Measurements from ENCODE around the gene NKAPL.
A peak's percentile ranks its signal among the peaks of the same experiment; 100 is the strongest.

NKAPL gene

GRCh38 chr6:28245206-28245941 lies 13.7 kb upstream of the NKAPL start:
- Histone ChIP-seq H3K4me2 (no peak overlapping the region), H3K36me3 (peaks cover 61% of the 10 kb centered on the region), H3K4me1 (peaks cover 6% of the 10 kb centered on the region), H3K27ac (no peak overlapping the region), H3K27me3 (no peaks in the 10 kb centered on the region), H3K4me3 (no peak overlapping the region), H3K9ac (no peak overlapping the region), H4K20me1 (no peaks in the 10 kb centered on the region), H3K9me3 (no peaks in the 10 kb centered on the region)
- no peak for TF ChIP-seq Cebpa-rat (IDR thresholded peaks at IDR 0.05)

DNA sequence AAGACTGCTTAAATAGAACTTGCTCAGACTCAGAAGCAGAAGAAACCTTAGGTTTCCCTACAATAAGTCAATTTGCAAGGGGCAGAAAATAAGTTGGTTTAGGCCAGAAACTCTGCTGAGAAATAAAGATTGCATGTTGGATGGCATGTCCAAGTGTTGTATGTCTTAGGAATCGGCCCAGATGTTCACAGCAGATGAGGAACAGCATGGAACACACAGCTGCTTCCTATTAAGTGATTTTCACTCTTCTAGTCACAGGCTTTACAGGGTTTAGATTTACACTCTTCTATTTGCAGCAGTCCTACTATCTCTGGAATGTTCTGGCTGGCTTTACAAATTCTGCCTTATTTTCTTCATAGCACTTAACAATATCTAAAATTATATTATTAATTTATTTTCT lies 10.2 kb upstream of the NKAPL start:
- Histone ChIP-seq H3K4me3 (no peak overlapping the region), H3K27ac (no peak overlapping the region), H3K9ac (no peak overlapping the region), H3K4me2 (no peak overlapping the region), H4K20me1 (no peaks in the 10 kb centered on the region), H3K36me3 (peaks cover 57% of the 10 kb centered on the region), H3K4me1 (peaks cover 25% of the 10 kb centered on the region), H3K27me3 (no peaks in the 10 kb centered on the region), H3K9me3 (no peaks in the 10 kb centered on the region)
- TF ChIP-seq Cebpa-rat (IDR thresholded peaks at IDR 0.05) = no peak

DNA sequence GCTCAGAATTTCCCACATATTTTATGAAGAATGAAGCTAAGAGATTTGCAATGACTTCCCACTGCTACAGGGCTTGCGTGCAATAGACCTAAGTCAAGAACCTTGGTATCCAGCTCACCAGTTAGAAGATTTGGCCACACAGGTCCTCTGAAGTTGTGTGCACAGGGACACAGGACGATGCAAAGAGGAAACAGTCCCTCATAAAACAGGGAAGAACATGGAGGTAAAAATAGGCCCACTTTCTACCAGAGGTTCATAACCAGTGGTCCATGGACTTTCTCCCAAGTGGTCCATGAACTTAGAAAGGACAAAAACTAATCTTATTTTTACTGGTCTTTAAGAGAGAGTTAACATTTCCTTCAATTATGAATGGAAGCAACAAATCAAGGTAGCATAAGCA lies 8.3 kb upstream of the NKAPL start:
- Histone ChIP-seq H3K27ac (no peak overlapping the region), H3K27me3 (no peaks in the 10 kb centered on the region), H3K4me1 (peaks cover 25% of the 10 kb centered on the region), H3K4me3 (peak overlapping the region; percentile 97), H4K20me1 (no peaks in the 10 kb centered on the region), H3K9me3 (no peaks in the 10 kb centered on the region), H3K36me3 (peaks cover 39% of the 10 kb centered on the region), H3K4me2 (peak overlapping the region; percentile 84), H3K9ac (no peak overlapping the region; the same call in 1 of the 2 replicates)
- TF ChIP-seq Cebpa-rat (IDR thresholded peaks at IDR 0.05) = no peak

DNA sequence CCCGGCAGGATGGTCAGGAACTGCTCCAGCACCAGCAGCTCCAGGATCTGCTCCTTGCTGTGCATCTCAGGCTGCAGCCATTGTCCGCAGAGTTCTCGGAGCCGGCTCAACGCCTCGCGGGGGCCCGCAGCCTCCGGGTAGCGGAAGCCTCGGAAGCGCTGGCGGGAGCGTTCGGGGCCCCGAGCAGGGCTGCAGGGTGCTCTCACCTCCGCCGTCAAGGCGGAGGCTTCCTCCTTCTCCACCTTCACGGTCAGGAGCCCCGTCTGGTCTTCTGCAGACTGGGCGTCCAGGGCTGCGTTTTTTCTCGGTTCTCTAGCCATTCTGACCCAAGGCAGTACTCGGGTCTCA lies 7.5 kb upstream of the NKAPL start:
- Histone ChIP-seq H3K27ac (peak overlapping the region; percentile 70), H3K4me3 (peak overlapping the region; percentile 97), H3K4me2 (peak overlapping the region; percentile 84), H3K36me3 (peaks cover 30% of the 10 kb centered on the region), H3K9me3 (no peaks in the 10 kb centered on the region), H3K27me3 (no peaks in the 10 kb centered on the region), H4K20me1 (no peaks in the 10 kb centered on the region), H3K9ac (peak overlapping the region; percentile 84), H3K4me1 (peaks cover 25% of the 10 kb centered on the region)
- TF ChIP-seq Cebpa-rat (IDR thresholded peaks at IDR 0.05) = no peak

DNA sequence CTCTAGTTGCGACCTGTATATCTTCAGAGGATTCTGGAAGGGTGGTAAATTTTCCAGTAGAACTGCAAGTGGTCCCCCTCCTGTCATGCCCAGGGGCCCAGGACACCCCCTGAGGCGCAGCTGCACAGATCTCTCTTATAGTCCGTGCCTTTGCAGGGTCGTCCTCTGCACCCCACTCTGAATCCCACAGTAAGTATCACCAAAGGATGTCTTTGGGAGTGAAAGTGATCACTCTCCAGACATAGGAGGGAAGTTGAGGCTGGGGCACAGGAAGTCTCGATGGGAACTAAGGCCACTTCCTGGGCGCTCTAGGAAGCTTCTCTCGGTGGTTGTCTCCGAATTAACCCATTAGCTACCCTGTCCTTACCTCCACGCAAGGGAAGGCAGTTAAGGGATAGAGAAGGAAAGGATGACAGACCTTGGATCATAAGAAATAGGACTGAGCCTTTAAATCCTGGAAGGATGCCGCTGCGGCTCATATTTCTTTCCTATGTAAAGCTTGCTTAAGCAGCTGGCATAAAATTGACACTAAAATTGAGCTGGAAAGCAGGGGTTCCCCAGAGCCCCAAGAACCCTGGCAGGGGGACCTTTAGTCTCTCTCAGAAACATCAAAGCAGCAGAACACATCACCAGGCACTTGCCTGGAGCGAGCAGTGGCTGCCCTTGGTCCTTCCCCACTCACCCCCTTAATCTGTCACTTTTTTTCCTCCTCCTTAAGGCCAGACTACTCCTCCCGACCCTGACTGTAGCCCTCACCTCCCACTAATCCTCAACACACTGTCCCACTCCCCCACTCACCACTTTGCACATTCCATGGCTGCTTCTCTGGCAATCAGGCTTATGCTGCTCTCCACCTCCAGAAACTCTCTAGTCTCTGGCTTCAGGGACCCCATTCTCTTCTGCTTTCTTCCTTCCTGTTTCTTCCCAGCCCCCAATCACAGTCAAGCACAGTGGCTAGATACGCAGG lies 6.8 kb upstream of the NKAPL start, which contains the start of gene ZKSCAN4:
Gene ZKSCAN4 (minus strand): TSS at position 261 of the 967 bp plus-strand sequence. CDS start 289 bp downstream, outside the sequence.
- Histone ChIP-seq H3K9ac (peak within 1 kb of the TSS; percentile 84), H3K27ac (peak within 1 kb of the TSS; percentile 70)

GRCh38 chr6:28254121-28254519 lies 5.0 kb upstream of the NKAPL start:
- no peaks in the 10 kb centered on the region for H3K27me3 ChIP-seq

More for the DNA sequence above, 6.8 kb upstream of the NKAPL start, which contains the start of gene ZKSCAN4:
- peaks cover 23% of the 10 kb centered on the region for H3K36me3 ChIP-seq
- H3K4me3 ChIP-seq = peak within 1 kb of the TSS; percentile 97
- H3K27me3 ChIP-seq = no peaks in the 10 kb centered on the region
- H3K9me3 ChIP-seq = no peaks in the 10 kb centered on the region
- no peak for TF ChIP-seq Cebpa-rat (IDR thresholded peaks at IDR 0.05)
- H4K20me1 ChIP-seq = no peaks in the 10 kb centered on the region
- H3K4me2 ChIP-seq = peak within 1 kb of the TSS; percentile 84
- peaks cover 25% of the 10 kb centered on the region for H3K4me1 ChIP-seq

GRCh38 chr6:28257042-28257441 lies 2.1 kb upstream of the NKAPL start:
- peaks cover 22% of the 10 kb centered on the region for H3K4me1 ChIP-seq
- H3K36me3 ChIP-seq = no peaks in the 10 kb centered on the region

More at GRCh38 chr6:28254121-28254519, 5.0 kb upstream of the NKAPL start:
- Histone ChIP-seq H3K4me2 (no peak overlapping the region), H4K20me1 (no peaks in the 10 kb centered on the region), H3K4me3 (no peak overlapping the region), H3K4me1 (peaks cover 25% of the 10 kb centered on the region), H3K9ac (no peak overlapping the region), H3K9me3 (peaks cover 5% of the 10 kb centered on the region), H3K27ac (no peak overlapping the region), H3K36me3 (peaks cover 5% of the 10 kb centered on the region; the same call in 1 of the 2 replicates)
- TF ChIP-seq Cebpa-rat (IDR thresholded peaks at IDR 0.05) = no peak

GRCh38 chr6:28263922-28264321 lies 4.8 kb downstream of the NKAPL start:
- Histone ChIP-seq H3K27me3 (no peaks in the 10 kb centered on the region), H3K9ac (no peak overlapping the region), H4K20me1 (no peaks in the 10 kb centered on the region), H3K4me3 (no peak overlapping the region), H3K27ac (no peak overlapping the region), H3K36me3 (no peaks in the 10 kb centered on the region), H3K4me2 (no peak overlapping the region), H3K4me1 (peaks cover 32% of the 10 kb centered on the region), H3K9me3 (peaks cover 5% of the 10 kb centered on the region)
- TF ChIP-seq Cebpa-rat (IDR thresholded peaks at IDR 0.05) = no peak

More at GRCh38 chr6:28257042-28257441, 2.1 kb upstream of the NKAPL start:
- Histone ChIP-seq H3K27ac (no peak overlapping the region), H3K27me3 (no peaks in the 10 kb centered on the region), H3K4me3 (no peak overlapping the region), H3K4me2 (no peak overlapping the region), H4K20me1 (no peaks in the 10 kb centered on the region), H3K9ac (no peak overlapping the region), H3K9me3 (peaks cover 8% of the 10 kb centered on the region)
- TF ChIP-seq Cebpa-rat (IDR thresholded peaks at IDR 0.05) = no peak

DNA sequence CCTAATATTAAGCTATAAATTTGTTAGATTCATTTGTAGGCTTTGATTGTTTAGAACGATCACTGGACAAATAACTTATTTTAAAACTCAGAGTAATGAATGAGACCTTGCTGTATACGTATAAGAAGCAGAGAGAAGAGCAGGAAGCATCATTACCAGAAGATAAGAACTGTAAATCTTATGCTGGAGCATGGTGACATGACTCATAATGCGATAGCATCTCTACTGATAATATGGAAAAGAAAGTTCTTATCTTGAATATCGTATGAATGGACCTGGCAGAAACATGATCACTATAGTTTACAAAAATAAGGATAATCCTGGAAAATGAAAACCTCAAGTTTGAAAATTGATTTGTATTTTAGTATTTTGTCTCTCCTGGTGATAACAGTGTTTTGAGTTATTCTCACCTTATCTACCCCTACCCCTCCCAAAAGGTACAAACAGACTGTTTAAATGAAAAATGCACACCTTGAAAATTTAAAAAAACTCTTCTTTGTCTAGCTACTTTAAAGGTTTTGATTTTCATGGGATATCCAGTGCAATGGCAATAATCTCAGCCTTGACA lies 5.8 kb downstream of the NKAPL start:
- TF ChIP-seq Cebpa-rat (IDR thresholded peaks at IDR 0.05) = no peak
- Histone ChIP-seq H3K4me1 (peaks cover 32% of the 10 kb centered on the region), H3K27ac (no peak overlapping the region), H3K9me3 (no peaks in the 10 kb centered on the region), H3K4me3 (no peak overlapping the region), H3K27me3 (no peaks in the 10 kb centered on the region), H3K4me2 (no peak overlapping the region), H3K36me3 (no peaks in the 10 kb centered on the region), H4K20me1 (no peaks in the 10 kb centered on the region), H3K9ac (no peak overlapping the region)

Measured in BLaER1 (cell line).